Measurements from ENCODE around the gene PLPPR2. TPM values are rescaled to one million over a fixed set of nuclear protein-coding genes. Genes with fewer than 3 reads are reported as not detected.

PLPPR2 gene
- total RNA-seq, 1 donor from 2014 or later, result 10.6 TPM

DNA sequence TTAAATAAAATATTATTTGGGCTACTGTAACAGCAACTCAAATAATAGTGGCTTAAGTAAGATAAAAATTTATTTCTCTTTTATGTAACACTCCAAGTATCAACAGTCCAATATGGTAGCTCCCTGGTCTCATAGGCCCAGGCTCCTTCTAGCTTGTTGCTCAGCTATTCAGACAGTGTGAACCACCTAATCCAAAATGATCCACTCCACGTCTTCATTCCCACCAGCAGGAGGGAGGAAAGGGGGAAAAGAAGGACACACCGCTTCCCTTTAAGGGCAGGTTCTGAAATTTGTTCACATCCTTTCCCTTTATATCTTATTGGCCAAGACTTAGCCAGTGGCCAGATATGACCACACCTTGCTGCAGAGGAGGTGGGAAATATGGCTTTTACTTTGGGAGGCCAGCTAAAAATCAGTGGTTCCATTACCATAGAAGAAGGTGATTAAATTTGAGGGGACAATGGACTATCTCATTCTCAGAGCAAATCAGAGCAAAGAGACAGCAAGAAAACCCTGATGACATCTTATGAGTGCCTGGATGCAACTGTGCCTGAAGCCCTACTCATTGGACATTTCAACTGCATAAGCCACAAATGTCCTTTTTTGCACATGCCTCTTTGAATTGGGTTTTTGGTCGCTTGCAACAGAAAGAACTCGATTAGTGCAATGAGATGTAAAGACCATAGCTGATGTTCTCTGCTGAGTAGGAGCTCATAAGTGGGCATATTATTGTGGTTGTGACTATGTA lies 35.9 kb downstream of the PLPPR2 start:
- no peaks in the 10 kb centered on the region for H3K36me3 ChIP-seq
- no peak overlapping the region for H3K27ac ChIP-seq (replicated peaks)
- intact Hi-C loops (cut with micrococcal nuclease), result no loop called here
- peaks cover 4% of the 10 kb centered on the region for H3K27me3 ChIP-seq (ENCODE audit: low read depth)
- peaks cover 10% of the 10 kb centered on the region for H3K9me3 ChIP-seq (replicated peaks)
- H3K4me3 ChIP-seq, result no peak overlapping the region
- DNase-seq, result no peak
- TF ChIP-seq, protein P1, sequence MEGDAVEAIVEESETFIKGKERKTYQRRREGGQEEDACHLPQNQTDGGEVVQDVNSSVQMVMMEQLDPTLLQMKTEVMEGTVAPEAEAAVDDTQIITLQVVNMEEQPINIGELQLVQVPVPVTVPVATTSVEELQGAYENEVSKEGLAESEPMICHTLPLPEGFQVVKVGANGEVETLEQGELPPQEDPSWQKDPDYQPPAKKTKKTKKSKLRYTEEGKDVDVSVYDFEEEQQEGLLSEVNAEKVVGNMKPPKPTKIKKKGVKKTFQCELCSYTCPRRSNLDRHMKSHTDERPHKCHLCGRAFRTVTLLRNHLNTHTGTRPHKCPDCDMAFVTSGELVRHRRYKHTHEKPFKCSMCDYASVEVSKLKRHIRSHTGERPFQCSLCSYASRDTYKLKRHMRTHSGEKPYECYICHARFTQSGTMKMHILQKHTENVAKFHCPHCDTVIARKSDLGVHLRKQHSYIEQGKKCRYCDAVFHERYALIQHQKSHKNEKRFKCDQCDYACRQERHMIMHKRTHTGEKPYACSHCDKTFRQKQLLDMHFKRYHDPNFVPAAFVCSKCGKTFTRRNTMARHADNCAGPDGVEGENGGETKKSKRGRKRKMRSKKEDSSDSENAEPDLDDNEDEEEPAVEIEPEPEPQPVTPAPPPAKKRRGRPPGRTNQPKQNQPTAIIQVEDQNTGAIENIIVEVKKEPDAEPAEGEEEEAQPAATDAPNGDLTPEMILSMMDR (IDR thresholded peaks at IDR 0.05; ENCODE audit: borderline replicate concordance), result no peak
- no peaks in the 10 kb centered on the region for H3K4me1 ChIP-seq

DNA sequence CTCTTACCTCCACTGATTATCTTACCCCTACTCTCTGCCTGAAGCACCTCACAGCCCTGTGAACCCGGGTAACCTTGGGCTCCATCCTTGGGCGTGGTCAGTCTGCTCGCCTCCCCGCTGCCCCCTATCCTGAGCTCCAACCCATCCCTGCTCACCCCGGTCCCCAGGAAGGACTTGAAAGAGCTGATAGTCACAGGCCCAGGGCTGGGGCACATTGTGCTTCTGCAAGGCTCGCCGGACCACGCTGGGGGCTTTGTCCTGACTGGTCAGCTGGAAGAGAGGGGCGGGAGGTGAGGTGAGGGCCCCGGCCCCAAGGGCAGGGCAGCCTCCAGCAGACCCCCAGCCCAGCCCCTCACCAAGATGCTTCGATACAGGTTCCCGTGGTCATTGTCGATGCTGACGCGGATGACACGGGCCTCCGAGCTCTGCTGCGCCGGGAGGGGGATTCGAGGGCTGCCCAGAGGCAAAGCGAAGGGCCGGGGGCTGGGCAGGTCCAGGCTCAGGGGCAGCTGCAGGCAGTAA lies 41.9 kb downstream of the PLPPR2 start:
- no peak for DNase-seq
- H3K27me3 ChIP-seq (ENCODE audit: low read depth), result peaks cover 4% of the 10 kb centered on the region
- TF ChIP-seq, protein P1 (IDR thresholded peaks at IDR 0.05; ENCODE audit: borderline replicate concordance), result no peak
- peaks cover 2% of the 10 kb centered on the region for H3K36me3 ChIP-seq
- intact Hi-C loops (cut with micrococcal nuclease), result no loop called here
- no peak overlapping the region for H3K4me3 ChIP-seq
- no peak overlapping the region for H3K27ac ChIP-seq (replicated peaks)
- H3K9me3 ChIP-seq (replicated peaks), result no peaks in the 10 kb centered on the region
- H3K4me1 ChIP-seq, result no peaks in the 10 kb centered on the region

DNA sequence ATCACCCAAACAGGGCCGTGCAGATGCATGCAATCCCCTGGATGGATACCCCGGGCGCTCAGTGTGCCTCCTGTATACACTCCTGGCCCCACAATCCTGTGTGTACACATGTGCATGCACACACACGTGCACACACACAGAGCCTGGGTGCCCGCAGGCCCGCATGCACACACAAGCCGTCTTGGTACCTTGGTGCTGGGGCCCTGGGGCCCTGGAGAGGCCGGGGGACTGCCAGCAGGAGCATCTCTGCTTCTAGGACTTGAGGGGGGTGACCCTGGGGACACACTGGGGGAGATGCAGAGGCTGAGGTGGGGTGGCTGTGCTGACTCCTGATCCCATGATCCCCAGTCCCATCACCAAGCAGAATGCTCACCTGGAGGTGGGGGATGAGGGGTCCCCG lies 44.4 kb downstream of the PLPPR2 start:
- intact Hi-C loops (cut with micrococcal nuclease), result no loop called here

DNA sequence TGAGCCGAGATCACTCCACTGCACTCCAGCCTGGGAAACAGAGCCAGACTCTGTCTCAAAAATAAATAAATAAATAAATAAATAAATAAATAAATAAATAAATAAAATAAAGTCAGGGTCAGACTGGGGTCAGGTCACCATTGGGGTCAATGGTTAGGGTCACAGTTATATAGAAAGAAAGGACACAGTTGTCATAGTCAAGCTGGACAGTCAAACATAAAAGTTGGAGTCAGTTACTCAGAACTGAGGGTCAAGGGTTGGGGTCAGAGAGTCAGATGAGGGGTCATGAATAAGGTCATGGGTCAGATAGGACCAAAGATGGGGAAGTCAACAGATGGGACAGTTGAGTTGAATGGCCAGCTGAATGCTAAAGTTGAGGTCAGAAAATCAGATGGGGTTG lies 45.6 kb downstream of the PLPPR2 start:
- H3K9me3 ChIP-seq (replicated peaks), result no peaks in the 10 kb centered on the region
- no peak overlapping the region for H3K27ac ChIP-seq (replicated peaks)
- peaks cover 12% of the 10 kb centered on the region for H3K4me1 ChIP-seq
- peaks cover 2% of the 10 kb centered on the region for H3K36me3 ChIP-seq
- intact Hi-C loops (cut with micrococcal nuclease), result no loop called here
- DNase-seq, result no peak
- H3K4me3 ChIP-seq, result no peak overlapping the region
- peaks cover under 1% of the 10 kb centered on the region for H3K27me3 ChIP-seq (ENCODE audit: low read depth)
- TF ChIP-seq, protein P1 (IDR thresholded peaks at IDR 0.05; ENCODE audit: borderline replicate concordance), result no peak

More for the DNA sequence above, 44.4 kb downstream of the PLPPR2 start:
- no peaks in the 10 kb centered on the region for H3K27me3 ChIP-seq (ENCODE audit: low read depth)
- H3K4me1 ChIP-seq, result peaks cover 5% of the 10 kb centered on the region
- no peak overlapping the region for H3K27ac ChIP-seq (replicated peaks)
- H3K36me3 ChIP-seq, result peaks cover 2% of the 10 kb centered on the region
- DNase-seq, result no peak
- TF ChIP-seq, protein P1 (IDR thresholded peaks at IDR 0.05; ENCODE audit: borderline replicate concordance), result no peak
- H3K9me3 ChIP-seq (replicated peaks), result no peaks in the 10 kb centered on the region
- no peak overlapping the region for H3K4me3 ChIP-seq

DNA sequence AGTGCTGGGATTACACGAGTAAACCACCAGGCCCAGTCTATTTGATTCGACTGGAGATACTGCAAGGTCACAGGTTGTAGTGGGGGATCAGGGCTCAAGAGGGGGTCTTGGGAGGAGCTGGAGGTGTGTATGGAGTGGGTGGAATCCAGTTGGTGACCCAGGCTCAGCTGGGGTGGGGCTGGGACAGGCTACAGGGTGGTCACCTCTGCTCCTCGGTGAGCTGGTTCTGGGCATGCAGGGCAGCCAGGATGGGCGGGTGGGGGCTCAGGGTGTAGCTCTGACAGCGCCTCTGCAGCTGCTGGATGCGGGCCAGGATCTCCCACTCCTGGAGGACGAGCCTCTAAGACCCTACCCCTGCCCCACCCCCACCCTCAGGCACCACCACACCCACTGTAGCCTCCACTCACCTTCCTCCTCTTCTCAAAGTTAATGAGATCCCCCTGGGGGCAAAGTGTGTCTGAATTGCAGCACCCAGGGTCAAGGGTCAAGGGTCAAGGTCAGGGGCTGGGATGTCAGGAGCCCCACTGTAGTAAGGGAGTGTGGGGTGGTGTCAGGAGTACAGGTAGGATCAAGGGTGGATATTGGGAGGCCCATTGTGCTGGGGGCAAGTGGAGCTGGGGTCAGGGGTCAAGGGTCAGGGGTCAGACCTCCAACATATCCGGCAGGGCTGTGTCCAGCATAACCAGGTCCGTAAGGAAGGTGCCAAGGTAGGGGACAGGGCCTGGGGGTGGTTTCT lies 46.7 kb downstream of the PLPPR2 start:
- intact Hi-C loops (cut with micrococcal nuclease), result no loop called here
- Histone ChIP-seq H3K4me3 (no peak overlapping the region), H3K9me3 (replicated peaks) (no peaks in the 10 kb centered on the region), H3K4me1 (peaks cover 17% of the 10 kb centered on the region), H3K36me3 (peaks cover 2% of the 10 kb centered on the region), H3K27me3 (ENCODE audit: low read depth) (peaks cover 12% of the 10 kb centered on the region), H3K27ac (replicated peaks) (no peak overlapping the region)
- DNase-seq, result no peak
- TF ChIP-seq, protein P1 (IDR thresholded peaks at IDR 0.05; ENCODE audit: borderline replicate concordance), result no peak

All from left ventricle myocardium inferior (tissue), 1 donor.